Endothelial cell (in vitro differentiated cells): Measurements from ENCODE around the gene CINP. TPM values are rescaled to one million over a fixed set of nuclear protein-coding genes. Genes with fewer than 3 reads are reported as not detected.

Experiments used
- DNase-seq: peaks from one replicate; pipeline ENCODE4 v3.0.0; 2021; ENCODE audit warnings: low spot score
- H3K27ac Mint-ChIP-seq: one replicate; pipeline ENCODE4 v1.8.0; 2021; ENCODE audit warnings: mixed read lengths, inconsistent platforms; ENCODE audit not compliant: unreplicated experiment
- H3K27me3 Mint-ChIP-seq: one replicate; pipeline ENCODE4 v1.8.0; 2021; ENCODE audit warnings: mild to moderate bottlenecking, moderate library complexity, mixed read lengths, inconsistent platforms; ENCODE audit not compliant: unreplicated experiment
- H3K36me3 Mint-ChIP-seq: one replicate; pipeline ENCODE4 v1.8.0; 2021; ENCODE audit warnings: mild to moderate bottlenecking, low read depth, mixed read lengths, inconsistent platforms; ENCODE audit not compliant: unreplicated experiment
- H3K4me1 Mint-ChIP-seq: one replicate; pipeline ENCODE4 v1.8.0; 2021; ENCODE audit warnings: mild to moderate bottlenecking, mixed read lengths, inconsistent platforms; ENCODE audit not compliant: unreplicated experiment
- H3K4me3 Mint-ChIP-seq: one replicate; pipeline ENCODE4 v1.8.0; 2021; ENCODE audit warnings: mild to moderate bottlenecking, mixed read lengths, inconsistent platforms; ENCODE audit not compliant: unreplicated experiment
- H3K9me3 Mint-ChIP-seq: one replicate; pipeline ENCODE4 v1.8.0; 2021; ENCODE audit warnings: mixed read lengths, inconsistent platforms; ENCODE audit not compliant: unreplicated experiment
- CTCF ChIP-seq: fragments of 200-600 bp; sonication (generic); IDR thresholded peaks from one replicate; pipeline ENCODE4 v1.5.0; 2021; ENCODE audit warnings: antibody characterized with exemption; ENCODE audit not compliant: unreplicated experiment
- total RNA-seq: library from RNA; stranded (reverse); fragmentation: NEBNext Ultra II Directional; extraction: Animal tissue kit (Norgen Biotek cat#: 25700); gene quantifications from one replicate; pipeline ENCODE4 v1.2.1, GENCODE V29; 2021; ENCODE audit not compliant: unreplicated experiment

The CINP gene
- total RNA-seq, 1 donor from 2014 or later = 26.1 TPM

DNA sequence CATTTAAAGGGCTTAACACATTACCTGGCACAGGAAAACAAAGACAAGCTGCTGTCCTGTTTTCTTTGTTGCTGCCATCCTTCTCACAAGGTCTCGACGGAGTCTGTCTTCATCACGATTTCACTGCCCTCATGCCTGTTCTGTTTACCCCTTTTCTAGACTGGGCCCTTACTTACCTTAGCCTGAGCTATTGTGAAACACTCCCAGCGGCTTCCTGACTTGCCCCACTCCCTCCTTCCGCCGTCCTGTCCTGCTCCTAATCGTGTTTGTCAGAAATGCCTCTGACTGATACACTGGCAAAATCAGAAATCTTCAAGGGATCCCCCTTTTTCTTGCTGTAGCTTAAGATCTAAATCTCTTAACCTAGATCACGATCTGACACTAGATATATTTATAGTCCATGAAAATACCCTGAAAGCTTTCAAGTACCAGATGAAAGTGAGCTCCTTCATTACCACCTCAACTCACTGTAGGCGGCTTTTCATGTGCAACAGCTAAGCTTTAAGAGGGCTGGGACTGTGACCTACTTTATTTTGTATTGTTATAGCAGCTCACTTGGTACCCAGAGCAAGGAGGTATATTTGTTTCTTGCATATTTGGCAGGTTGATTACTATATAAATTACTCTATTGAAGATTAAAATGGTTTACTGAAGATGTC, 32.2 kb upstream of the CINP start:
- peak; percentile 10 for DNase-seq
- H3K4me1 Mint-ChIP-seq = peaks cover 7% of the 10 kb centered on the region
- no peak for TF ChIP-seq CTCF
- peak overlapping the region; percentile 81 for H3K27ac Mint-ChIP-seq
- H3K27me3 Mint-ChIP-seq = peaks cover 1% of the 10 kb centered on the region
- peaks cover 5% of the 10 kb centered on the region for H3K9me3 Mint-ChIP-seq
- H3K36me3 Mint-ChIP-seq = peaks cover 29% of the 10 kb centered on the region
- H3K4me3 Mint-ChIP-seq = peak overlapping the region; percentile 5

- peaks cover 12% of the 10 kb centered on the region for H3K4me1 Mint-ChIP-seq
Measured at GRCh38 chr14:102392506-102392905, 29.8 kb upstream of the CINP start.

DNA sequence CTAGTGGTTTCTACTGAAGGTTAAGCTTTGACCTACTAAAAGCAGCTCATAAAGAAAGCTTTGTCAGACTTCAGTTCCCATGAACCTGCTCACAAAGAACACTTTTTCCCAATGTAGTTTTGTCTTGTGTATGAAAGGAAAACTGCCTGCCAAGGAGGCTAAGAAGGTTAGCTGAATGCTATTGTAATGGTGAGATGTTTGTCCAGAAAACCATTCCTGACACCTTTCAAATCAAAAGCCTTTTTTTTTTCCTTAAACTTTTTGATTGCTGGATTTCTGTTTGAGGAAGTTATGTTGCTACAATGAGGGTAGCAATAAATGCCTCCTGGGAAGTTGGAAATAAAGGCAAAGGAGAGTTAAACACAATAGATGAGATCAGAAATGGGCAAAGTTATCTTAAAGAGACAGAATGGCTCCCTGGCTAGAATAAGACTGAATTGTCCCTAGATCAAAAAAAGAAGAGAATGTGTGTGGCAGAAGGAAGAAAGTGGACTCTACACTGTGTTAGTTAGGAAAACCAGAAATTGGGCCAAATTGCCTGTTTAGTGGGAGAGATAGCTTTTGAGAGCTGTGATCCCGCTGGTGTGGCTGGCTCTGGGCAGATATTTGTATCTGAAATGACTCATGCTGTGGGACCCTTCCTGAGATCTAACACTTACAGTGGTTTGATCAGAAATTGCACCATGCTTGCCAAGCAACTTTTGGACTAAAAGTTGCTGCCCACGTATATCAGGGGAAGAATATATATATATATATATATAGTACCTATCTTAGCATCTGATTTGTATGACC, 27.6 kb upstream of the CINP start:
- Mint-ChIP-seq H3K27me3 (no peaks in the 10 kb centered on the region), H3K4me3 (no peak overlapping the region), H3K27ac (no peak overlapping the region), H3K4me1 (peaks cover 12% of the 10 kb centered on the region), H3K9me3 (no peaks in the 10 kb centered on the region), H3K36me3 (peaks cover 9% of the 10 kb centered on the region)
- DNase-seq = no peak
- no peak for TF ChIP-seq CTCF

More at GRCh38 chr14:102392506-102392905, 29.8 kb upstream of the CINP start:
- no peak overlapping the region for H3K4me3 Mint-ChIP-seq
- peaks cover 15% of the 10 kb centered on the region for H3K36me3 Mint-ChIP-seq
- TF ChIP-seq CTCF = no peak
- H3K9me3 Mint-ChIP-seq = peaks cover 5% of the 10 kb centered on the region
- peaks cover 1% of the 10 kb centered on the region for H3K27me3 Mint-ChIP-seq
- H3K27ac Mint-ChIP-seq = no peak overlapping the region
- DNase-seq = no peak

DNA sequence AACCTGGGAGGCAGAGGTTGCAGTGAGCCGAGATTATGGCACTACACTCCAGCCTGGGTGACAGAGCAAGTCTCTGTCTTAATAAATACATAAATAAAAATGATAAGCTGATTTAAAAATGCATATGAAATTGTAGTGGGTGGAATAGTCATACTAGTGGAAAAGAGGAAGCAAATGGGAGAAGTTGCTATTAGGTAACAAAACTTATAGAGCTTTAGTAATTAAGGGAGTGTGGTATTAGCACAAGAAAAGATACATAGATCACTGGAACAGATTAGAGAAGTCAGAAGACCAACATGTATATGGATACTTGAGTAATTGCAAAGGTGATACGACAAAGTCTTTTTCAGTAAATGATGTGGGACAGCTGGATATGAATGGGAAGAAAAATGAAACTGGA, 26.6 kb upstream of the CINP start:
- H3K27ac Mint-ChIP-seq = no peak overlapping the region
- peaks cover 9% of the 10 kb centered on the region for H3K36me3 Mint-ChIP-seq
- no peak overlapping the region for H3K4me3 Mint-ChIP-seq
- peaks cover 7% of the 10 kb centered on the region for H3K4me1 Mint-ChIP-seq
- no peaks in the 10 kb centered on the region for H3K9me3 Mint-ChIP-seq
- no peak for TF ChIP-seq CTCF
- DNase-seq = no peak
- no peaks in the 10 kb centered on the region for H3K27me3 Mint-ChIP-seq

- Mint-ChIP-seq H3K9me3 (no peaks in the 10 kb centered on the region), H3K36me3 (peaks cover 5% of the 10 kb centered on the region), H3K4me3 (no peak overlapping the region), H3K4me1 (peaks cover 5% of the 10 kb centered on the region), H3K27ac (no peak overlapping the region), H3K27me3 (no peaks in the 10 kb centered on the region)
- TF ChIP-seq CTCF = no peak
- no peak for DNase-seq
Measured at GRCh38 chr14:102387086-102387485, 24.4 kb upstream of the CINP start.
